A549 (cell line): Measurements from ENCODE around the gene PTEN. TPM values are rescaled to one million over a fixed set of nuclear protein-coding genes. Genes with fewer than 3 reads are reported as not detected.

Experiments used
- ATAC-seq, 2 experiments: fragments of 200-7000 bp in 1 of 2; fragments of >200 bp in 1 of 2; cut with Nextera tagmentation in 1 of 2; cut with Tn5 transposase in 1 of 2; 3 replicates each; pipeline versions ENCODE4 v1.8.0 to v1.9.1; 2018 to 2020; ENCODE audit warnings: mild to moderate bottlenecking in 1 of 2, moderate library complexity in 1 of 2
- CTCF ChIA-PET: fragments of 300-600 bp; sonication (Branson Sonifier 250); formaldehyde crosslinking; extraction: SDS; loops from one replicate; lab custom pipeline; 2021; ENCODE audit warnings: antibody characterized with exemption, inconsistent platforms; lab: Yijun Ruan, JAX
- POLR2A ChIA-PET: fragments of 350-600 bp; formaldehyde crosslinking; extraction: SDS; loops from one replicate; lab custom pipeline; 2021; ENCODE audit warnings: antibody characterized with exemption, inconsistent platforms; lab: Yijun Ruan, JAX
- DNase-seq, 2 experiments: peaks; one replicate each; pipeline versions ENCODE4 v3.0.0 to v3.0.0-alpha.2; 2011 to 2016; ENCODE audit warnings: low read depth in 1 of 2, low spot score in 1 of 2
- FAIRE-seq: peaks from 2 replicates; lab custom pipeline; 2011; peaks lifted over from hg19 to GRCh38; lab: Jason Lieb, UNC
- H3K27ac ChIP-seq, 2 experiments: fragments of >200 bp; sonication (Bioruptor Twin); formaldehyde crosslinking; 3 replicates each; pipeline ENCODE4 v1.5.1; 2016 to 2017
- H3K4me1 ChIP-seq: fragments of >200 bp; sonication (Bioruptor Twin); formaldehyde crosslinking; 3 replicates; pipeline ENCODE4 v1.6.1; 2016
- H3K4me2 ChIP-seq: fragments of >200 bp; sonication (Bioruptor Twin); formaldehyde crosslinking; 3 replicates; pipeline ENCODE4 v1.6.1; 2016
- H3K4me3 ChIP-seq: fragments of >200 bp; sonication (Bioruptor Twin); formaldehyde crosslinking; 3 replicates; pipeline ENCODE4 v1.5.1; 2016
- H3K9me3 ChIP-seq: fragments of >200 bp; sonication (Bioruptor Twin); formaldehyde crosslinking; 3 replicates; pipeline ENCODE4 v1.6.1; 2016
- ATOH8 ChIP-seq: fragments of 250-450 bp; sonication (Bioruptor Pico); IDR thresholded peaks from 2 replicates; pipeline ENCODE4 v1.5.0; 2020; ENCODE audit warnings: low read depth, mild to moderate bottlenecking, moderate library complexity
- BCL3 ChIP-seq: fragments of >200 bp; sonication (Bioruptor Twin); formaldehyde crosslinking; IDR thresholded peaks from 3 replicates; pipeline ENCODE4 v1.6.1; 2016
- BHLHE40 ChIP-seq: IDR thresholded peaks from 2 replicates; pipeline ENCODE4 v1.6.1; 2012; ENCODE audit warnings: low read depth, low read length, inconsistent platforms
- CHD4 ChIP-seq: fragments of 200-600 bp; sonication (generic); IDR thresholded peaks from 2 replicates; pipeline ENCODE4 v1.6.1; 2016; ENCODE audit warnings: antibody characterized with exemption, mild to moderate bottlenecking, borderline replicate concordance
- EHF ChIP-seq: fragments of 250-450 bp; sonication (Bioruptor Pico); IDR thresholded peaks from 2 replicates; pipeline ENCODE4 v1.5.0; 2020; ENCODE audit warnings: mild to moderate bottlenecking
- EHMT2 ChIP-seq: fragments of 200-600 bp; sonication (generic); IDR thresholded peaks from 2 replicates; pipeline ENCODE4 v1.6.1; 2016; ENCODE audit warnings: antibody characterized with exemption, low read depth, mild to moderate bottlenecking, moderate library complexity
- EP300 ChIP-seq, 2 experiments: fragments of >200 bp; sonication (Bioruptor Twin); formaldehyde crosslinking; IDR thresholded peaks; 2 replicates in 1 of 2; 3 replicates in 1 of 2; pipeline ENCODE4 v1.6.1; 2016 to 2017
- FOSB ChIP-seq: fragments of 250-450 bp; sonication (Bioruptor Pico); IDR thresholded peaks from 2 replicates; pipeline ENCODE4 v1.5.0; 2020; ENCODE audit warnings: mild to moderate bottlenecking, moderate library complexity
- FOXS1 ChIP-seq: fragments of 250-450 bp; sonication (Bioruptor Pico); IDR thresholded peaks from 2 replicates; pipeline ENCODE4 v1.5.0; 2020; ENCODE audit warnings: mild to moderate bottlenecking, moderate library complexity
- GATA3 ChIP-seq: IDR thresholded peaks from 2 replicates; pipeline ENCODE4 v1.6.1; 2012; ENCODE audit warnings: borderline replicate concordance
- HOXA7 ChIP-seq: fragments of 250-450 bp; sonication (Bioruptor Pico); IDR thresholded peaks from 2 replicates; pipeline ENCODE4 v1.5.0; 2020; ENCODE audit warnings: mild to moderate bottlenecking, moderate library complexity
- HOXB13 ChIP-seq: fragments of 250-450 bp; sonication (Bioruptor Pico); IDR thresholded peaks from 2 replicates; pipeline ENCODE4 v1.5.0; 2020; ENCODE audit warnings: low read depth, mild to moderate bottlenecking, moderate library complexity
- JUNB ChIP-seq: fragments of >200 bp; sonication (Bioruptor Twin); formaldehyde crosslinking; IDR thresholded peaks from 2 replicates; pipeline ENCODE4 v1.6.1; 2016
- KDM5A ChIP-seq: fragments of 200-600 bp; sonication (generic); IDR thresholded peaks from 2 replicates; pipeline ENCODE4 v1.6.1; 2016; ENCODE audit warnings: antibody characterized with exemption, mild to moderate bottlenecking
- MAFK ChIP-seq: fragments of 450-650 bp; IDR thresholded peaks from 2 replicates; pipeline ENCODE4 v1.6.1; 2014; ENCODE audit not compliant: partially characterized antibody
- MYC ChIP-seq: IDR thresholded peaks from 2 replicates; pipeline ENCODE4 v1.6.1; 2012; ENCODE audit warnings: mild to moderate bottlenecking, inconsistent platforms, low read length, improper control_type of control experiment, borderline replicate concordance
- NFE2L2 ChIP-seq: fragments of 150-350 bp; conservative IDR thresholded peaks from 2 replicates; pipeline ENCODE4 v1.6.1; 2014; ENCODE audit warnings: low read length
- NPAS2 ChIP-seq: fragments of 250-450 bp; sonication (Bioruptor Pico); IDR thresholded peaks from 2 replicates; pipeline ENCODE4 v1.8.0; 2022; ENCODE audit warnings: mild to moderate bottlenecking, moderate library complexity, borderline replicate concordance
- NR3C1 ChIP-seq: fragments of >200 bp; sonication (Bioruptor Twin); formaldehyde crosslinking; IDR thresholded peaks from 3 replicates; pipeline ENCODE4 v1.6.1; 2017
- RCOR1 ChIP-seq: fragments of 150-350 bp; IDR thresholded peaks from 2 replicates; pipeline ENCODE4 v1.6.1; 2014; ENCODE audit warnings: antibody characterized with exemption, low read length, low read depth
- RFX5 ChIP-seq: fragments of 450-650 bp; IDR thresholded peaks from 2 replicates; pipeline ENCODE4 v1.7.1; 2014; ENCODE audit warnings: antibody characterized with exemption, mild to moderate bottlenecking, moderate library complexity
- RNF2 ChIP-seq: fragments of 200-600 bp; sonication (generic); IDR thresholded peaks from 2 replicates; pipeline ENCODE4 v1.6.1; 2016; ENCODE audit warnings: low read depth, mild to moderate bottlenecking, antibody characterized with exemption, moderate library complexity, borderline replicate concordance
- SMC3 ChIP-seq: fragments of >200 bp; sonication (Bioruptor Twin); formaldehyde crosslinking; IDR thresholded peaks from 3 replicates; pipeline ENCODE4 v1.6.1; 2018; ENCODE audit warnings: inconsistent platforms
- TP53 ChIP-seq: fragments of 250-450 bp; sonication (Bioruptor Pico); IDR thresholded peaks from 2 replicates; pipeline ENCODE4 v1.5.0; 2021; ENCODE audit warnings: mild to moderate bottlenecking, moderate library complexity
- WGBS: methylation state at CpG from one replicate; pipeline ENCODE4 v1.1.6; 2017; ENCODE audit errors: missing lambda C conversion rate; 5-methylcytosine and 5-hydroxymethylcytosine counted together
- polyA plus RNA-seq, 4 experiments: library from polyadenylated mRNA; depleted of rRNA in 3 of 4; stranded (reverse); fragments of >200 nt; fragmentation: RNase III in 1 of 4; extraction: RNeasy Plus Mini Kit Qiagen cat#74134 plus additional on column Dnase treatment in 1 of 4; gene quantifications; 2 replicates in 3 of 4; 3 replicates in 1 of 4; pipeline ENCODE4 v1.2.3, GENCODE V29; 2011 to 2017

PTEN gene
- polyA plus RNA-seq, 2 of the 4 experiments (the other 2 are of a cell fraction) = 33.6 to 58.3 TPM

- ATAC-seq (no peak), DNase-seq (no peak), FAIRE-seq (no peak)
- TF ChIP-seq SMC3 = no peak
- no peak for TF ChIP-seq RFX5
- TF ChIP-seq EHMT2 = no peak
- no peak for TF ChIP-seq JUNB
- no peak for TF ChIP-seq FOXS1 (CRISPR knock-in tag)
- TF ChIP-seq CHD4 = no peak
- TF ChIP-seq BCL3 = no peak
- TF ChIP-seq MAFK = no peak
- TF ChIP-seq RCOR1 = no peak
- TF ChIP-seq EHF (CRISPR knock-in tag) = no peak
- no peak for TF ChIP-seq RNF2
- ChIA-PET CTCF (no interaction called here), POLR2A (no interaction called here)
- Histone ChIP-seq H3K9me3 (no peaks in the 10 kb centered on the region), H3K27ac (no peak overlapping the region), H3K4me1 (no peaks in the 10 kb centered on the region), H3K4me2 (no peak overlapping the region), H3K4me3 (no peak overlapping the region)
- WGBS = 96% methylated on average over 2 of the region's 2 CpGs
These were observed 123.8 kb downstream of the PTEN start for GRCh38 chr10:87987206-87987605.

- Histone ChIP-seq H3K9me3 (no peaks in the 10 kb centered on the region), H3K4me1 (no peaks in the 10 kb centered on the region), H3K4me2 (no peak overlapping the region), H3K27ac (no peak overlapping the region), H3K4me3 (no peak overlapping the region)
- POLR2A ChIA-PET = no interaction called here
- TF ChIP-seq MYC = no peak
- no peak for TF ChIP-seq ATOH8 (CRISPR knock-in tag)
- 97% methylated on average over 5 of the region's 5 CpGs for WGBS
- ATAC-seq = no peak
- no peak for FAIRE-seq
- CTCF ChIA-PET = no interaction called here
- DNase-seq = no peak
These were observed 128.5 kb downstream of the PTEN start for GRCh38 chr10:87991946-87992345.

GRCh38 chr10:88004451-88004850, 141.0 kb downstream of the PTEN start:
- Histone ChIP-seq H3K27ac (no peak overlapping the region), H3K4me3 (no peak overlapping the region), H3K4me2 (no peak overlapping the region), H3K4me1 (peaks cover 16% of the 10 kb centered on the region), H3K9me3 (peaks cover under 1% of the 10 kb centered on the region; the same call in 1 of the 3 replicates)
- no peak for TF ChIP-seq KDM5A
- no peak for TF ChIP-seq TP53 (CRISPR knock-in tag)
- no peak for TF ChIP-seq BHLHE40
- TF ChIP-seq FOSB = no peak
- no peak for TF ChIP-seq NPAS2 (CRISPR knock-in tag)
- TF ChIP-seq GATA3 = no peak
- TF ChIP-seq RCOR1 = no peak
- no peak for TF ChIP-seq HOXB13 (CRISPR knock-in tag)
- no peak for TF ChIP-seq NFE2L2
- no peak for TF ChIP-seq SMC3
- no peak for TF ChIP-seq NR3C1
- TF ChIP-seq EP300 (IDR thresholded peaks at IDR 0.05) = no peak
- TF ChIP-seq EHF (CRISPR knock-in tag) = no peak
- no peak for TF ChIP-seq JUNB
- TF ChIP-seq HOXA7 = no peak
- DNase-seq = no peak
- FAIRE-seq = no peak
- ChIA-PET POLR2A (no interaction called here), CTCF (no interaction called here)
- WGBS = 35% methylated on average over 1 of the region's 1 CpG
- no peak for ATAC-seq
